ENCODE measurements around the gene BOLA3.
"Not testable (repeated sequence)": the region's sequence is repeated elsewhere in the genome, so short reads cannot be mapped to it uniquely, and the experiment has no call there.

DNA sequence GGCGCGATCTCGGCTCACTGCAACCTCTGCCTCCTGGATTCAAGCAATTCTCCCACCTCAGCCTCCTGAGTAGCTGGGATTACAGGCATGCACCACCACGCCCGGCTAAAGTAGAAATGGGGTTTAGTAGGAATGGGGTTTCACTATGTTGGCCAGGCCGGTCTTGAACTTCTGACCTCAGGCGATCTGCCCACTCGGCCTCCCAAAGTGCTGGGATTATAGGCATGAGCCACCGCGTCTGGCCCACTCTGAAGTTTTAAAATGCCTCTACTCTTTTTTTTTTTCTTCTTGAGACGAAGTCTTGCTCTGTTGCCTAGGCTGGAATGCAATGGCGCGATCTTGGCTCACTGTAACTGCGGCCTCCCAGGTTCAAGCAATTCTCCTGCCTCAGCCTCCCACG, 39.0 kb upstream of the BOLA3 start:
- not testable (repeated sequence) for TF ChIP-seq POLR2A, POLR2AphosphoS5 (IDR thresholded peaks at IDR 0.05; ENCODE audit: low read depth, low read length)
